Esophagus (tissue), 2 donors: ENCODE data around the gene ZNF814. TPM values are rescaled to one million over a fixed set of nuclear protein-coding genes. Genes with fewer than 3 reads are reported as not detected.
"Not testable (repeated sequence)": the region's sequence is repeated elsewhere in the genome, so short reads cannot be mapped to it uniquely, and the experiment has no call there.

Experiments used
- H3K27ac ChIP-seq, 2 donors: one replicate each; pipeline ENCODE4 v1.5.1; 2013; ENCODE audit warnings: low read depth in 2 of 2, mild to moderate bottlenecking in 2 of 2, inconsistent platforms in 1 of 2, low read length in 1 of 2, moderate library complexity in 1 of 2
- H3K27me3 ChIP-seq, 2 donors: one replicate each; pipeline ENCODE4 v1.6.1; 2013; ENCODE audit warnings: low read length in 2 of 2, control low read depth in 1 of 2, mild to moderate bottlenecking in 1 of 2; ENCODE audit not compliant: insufficient read depth in 2 of 2, control insufficient read depth in 1 of 2
- H3K36me3 ChIP-seq, 2 donors: one replicate each; pipeline ENCODE4 v1.6.1; 2013; ENCODE audit warnings: low read length in 1 of 2; ENCODE audit not compliant: control insufficient read depth in 2 of 2, insufficient read depth in 2 of 2
- H3K4me1 ChIP-seq, 2 donors: one replicate each; pipeline ENCODE4 v1.6.1; 2013; ENCODE audit warnings: low read length in 1 of 2; ENCODE audit not compliant: control insufficient read depth in 2 of 2, insufficient read depth in 2 of 2
- H3K4me3 ChIP-seq, 2 donors: one replicate each; pipeline ENCODE4 v1.5.1; 2013; ENCODE audit warnings: low read length in 2 of 2, mild to moderate bottlenecking in 2 of 2, low read depth in 1 of 2, moderate library complexity in 1 of 2
- H3K9me3 ChIP-seq, 2 donors: one replicate each; pipeline ENCODE4 v1.6.1; 2013; ENCODE audit warnings: mild to moderate bottlenecking in 2 of 2, low read depth in 1 of 2, low read length in 1 of 2, moderate library complexity in 1 of 2; ENCODE audit not compliant: control insufficient read depth in 2 of 2, insufficient read depth in 1 of 2
- WGBS, 2 donors: extraction: QIAGEN DNeasy Blood & Tissue Kit; methylation state at CpG; one replicate each; pipeline ENCODE4 v1.1.7; 2013; 5-methylcytosine and 5-hydroxymethylcytosine counted together
- polyA plus RNA-seq, 2 donors: library from polyadenylated mRNA; stranded (reverse); fragments of 200-250 nt; gene quantifications; one replicate each; pipeline ENCODE4 v1.2.3, GENCODE V29; 2013
- donor health status: healthy with polysubstance abuse.
- donor health status: Bipolar disorder and iron deficiency.

ZNF814 gene
- polyA plus RNA-seq, 2 donors = 3.5 to 6.0 TPM

DNA sequence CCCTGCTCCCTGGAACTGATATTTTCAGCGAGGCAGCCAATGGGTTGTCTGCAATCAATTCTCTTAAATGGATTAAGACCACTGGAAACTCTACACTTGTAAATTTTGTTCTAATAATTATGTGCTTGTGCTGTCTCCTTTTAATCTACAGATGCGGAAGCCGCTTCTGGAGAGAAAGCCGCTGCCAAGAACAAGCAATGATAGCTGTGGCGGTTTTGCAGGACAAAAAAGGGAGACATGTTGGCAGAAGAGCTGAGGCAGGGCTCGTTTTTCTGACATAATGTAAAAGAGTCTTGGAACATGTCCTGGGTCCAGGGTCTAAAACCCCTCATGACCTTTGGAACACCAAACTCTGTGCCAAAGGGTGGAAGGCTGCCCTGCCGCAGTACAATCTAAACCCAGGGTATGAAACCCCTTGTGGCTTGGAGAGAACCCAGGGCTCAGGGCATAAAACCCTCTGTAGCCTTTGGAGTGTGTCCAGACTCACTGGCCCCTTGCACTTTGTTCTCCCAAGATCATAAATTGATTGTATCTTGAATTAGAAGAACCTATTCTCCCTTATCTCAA, 14.9 kb upstream of the ZNF814 start:
- peaks cover 3% of the 10 kb centered on the region in 2 donors for H3K36me3 ChIP-seq
- WGBS, 2 donors = 59 to 68% methylated on average over 7 of the region's 7 CpGs
- no peak overlapping the region for H3K4me3 ChIP-seq
- H3K27ac ChIP-seq = no peak overlapping the region
- H3K4me1 ChIP-seq = no peaks in the 10 kb centered on the region
- H3K9me3 ChIP-seq = peaks cover 0 to 6% of the 10 kb centered on the region in 2 donors
- no peaks in the 10 kb centered on the region for H3K27me3 ChIP-seq

DNA sequence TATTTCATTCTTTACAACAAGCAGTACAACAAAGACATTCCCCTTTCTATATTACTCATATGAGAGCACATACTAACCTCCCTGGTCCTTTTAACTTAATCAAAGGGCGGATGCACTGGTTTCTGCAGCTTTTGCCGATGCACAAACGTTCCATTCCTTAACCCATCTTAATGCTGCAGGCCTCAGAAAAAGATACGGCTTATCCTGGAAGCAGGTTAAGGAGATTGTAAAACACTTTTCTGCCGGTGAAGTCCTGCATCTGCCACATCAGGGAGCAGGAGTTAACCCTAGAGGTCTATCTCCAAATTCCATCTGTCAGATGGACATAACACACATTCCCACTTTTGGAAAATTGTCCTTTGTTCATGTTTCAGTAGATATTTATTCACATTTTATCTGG, 11.5 kb upstream of the ZNF814 start:
- whole genome bisulfite sequencing, 2 donors = 77 to 84% methylated on average over 5 of the region's 5 CpGs

DNA sequence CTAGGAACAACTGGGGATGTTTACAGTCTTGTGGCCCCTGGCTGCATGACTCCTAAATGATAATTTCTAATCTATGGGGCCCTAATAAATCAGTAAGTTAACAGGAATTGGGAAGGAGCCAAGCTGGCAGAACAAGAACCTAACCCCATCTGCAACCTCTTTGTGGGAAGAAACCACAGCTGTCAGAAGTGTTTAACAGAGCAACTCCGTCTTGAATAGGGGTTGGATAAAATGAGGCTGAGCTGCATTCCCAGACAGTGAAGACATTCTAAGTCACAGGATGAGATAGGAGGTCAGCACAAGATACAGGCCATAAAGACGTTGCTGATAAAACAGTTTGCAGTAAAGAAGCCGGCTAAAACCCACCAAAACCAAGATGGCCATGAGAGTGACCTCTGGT, 1.9 kb upstream of the ZNF814 start:
- H3K4me3 ChIP-seq, H3K4me1 ChIP-seq, H3K36me3 ChIP-seq, H3K27ac ChIP-seq, H3K27me3 ChIP-seq: not testable (repeated sequence)
- H3K9me3 ChIP-seq = peaks cover 10 to 11% of the 10 kb centered on the region in 2 donors
- WGBS, 2 donors = 51 to 62% methylated on average over 3 of the region's 3 CpGs

More for the DNA sequence above, 11.5 kb upstream of the ZNF814 start:
- Histone ChIP-seq H3K27ac (no peak overlapping the region), H3K4me1 (no peaks in the 10 kb centered on the region), H3K36me3 (no peaks in the 10 kb centered on the region), H3K27me3 (no peaks in the 10 kb centered on the region), H3K4me3 (no peak overlapping the region), H3K9me3 (peaks cover 0 to 2% of the 10 kb centered on the region in 2 donors)

DNA sequence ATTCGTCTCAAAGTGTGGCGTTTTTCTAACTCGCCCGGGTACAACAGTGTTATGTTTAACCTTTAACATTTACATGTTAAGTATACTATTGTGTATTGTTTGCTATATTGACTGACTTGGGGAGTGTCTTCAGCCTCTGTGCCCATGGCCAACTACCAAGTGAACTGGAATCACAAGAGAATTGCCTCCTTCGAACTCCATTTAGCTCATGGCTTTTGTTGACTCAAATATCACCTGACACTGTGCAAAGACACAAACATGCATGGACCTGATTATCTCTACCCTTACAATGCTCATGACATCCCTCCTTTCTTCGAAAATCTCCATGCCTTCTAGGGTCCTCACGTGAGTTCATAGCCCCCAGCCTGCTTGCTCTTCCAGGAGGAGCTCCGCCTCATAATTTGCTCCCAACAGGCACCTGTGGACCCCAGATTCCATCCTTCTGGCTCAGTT, 704 bp downstream of the ZNF814 start:
- Histone ChIP-seq H3K9me3 (peaks cover 12 to 13% of the 10 kb centered on the region in 2 donors), H3K4me3 (peak overlapping the region; percentile 66), H3K36me3 (peaks cover 2 to 3% of the 10 kb centered on the region in 2 donors), H3K27ac (peak overlapping the region in 1 of 2 donors; percentile 77), H3K4me1 (peaks cover 4 to 5% of the 10 kb centered on the region in 2 donors), H3K27me3 (no peaks in the 10 kb centered on the region)
- WGBS, 2 donors = 7 to 12% methylated on average over 8 of the region's 8 CpGs

DNA sequence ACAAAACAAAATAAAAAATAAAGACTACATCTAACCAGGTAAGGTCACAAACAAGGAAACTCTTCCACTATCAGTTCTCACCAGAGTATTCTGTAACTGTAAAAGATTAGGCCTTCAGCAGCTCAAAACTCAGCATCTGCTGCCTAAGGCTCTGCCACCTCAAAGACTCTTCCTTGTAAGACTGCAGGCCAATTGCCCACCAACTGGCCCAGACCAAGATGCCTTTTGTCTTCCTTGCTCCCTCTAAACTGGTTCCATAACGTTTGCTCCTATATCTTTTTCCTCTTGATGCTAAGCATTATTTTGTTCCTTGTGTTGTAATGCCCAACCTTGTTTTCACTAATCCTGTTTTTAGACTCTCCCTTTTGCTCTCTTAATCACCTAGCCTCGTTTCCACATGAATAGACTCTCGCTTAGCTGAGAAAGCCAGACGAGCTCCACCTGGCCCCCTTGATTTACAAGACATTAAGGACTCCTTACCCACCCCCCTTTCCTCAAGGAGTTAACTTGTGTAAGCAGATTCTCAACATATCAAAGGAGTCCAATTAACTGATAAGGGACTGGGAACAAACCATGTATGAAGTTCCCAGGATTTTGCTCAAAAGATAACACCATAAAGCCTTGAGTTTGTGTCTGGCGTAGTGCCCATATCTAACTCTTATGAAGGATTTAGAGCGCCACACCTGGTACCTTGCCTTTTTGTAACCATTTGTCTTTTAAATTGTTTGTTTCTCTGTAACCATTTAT, 1.5 kb downstream of the ZNF814 start:
- H3K9me3 ChIP-seq = peaks cover 12 to 13% of the 10 kb centered on the region in 2 donors
- H3K27ac ChIP-seq = no peak overlapping the region
- WGBS, 2 donors = 26 to 28% methylated on average over 6 of the region's 6 CpGs
- peaks cover 4 to 5% of the 10 kb centered on the region in 2 donors for H3K4me1 ChIP-seq
- H3K4me3 ChIP-seq = peak overlapping the region in 1 of 2 donors; percentile 66
- H3K27me3 ChIP-seq = no peaks in the 10 kb centered on the region
- H3K36me3 ChIP-seq = peaks cover 2 to 3% of the 10 kb centered on the region in 2 donors

DNA sequence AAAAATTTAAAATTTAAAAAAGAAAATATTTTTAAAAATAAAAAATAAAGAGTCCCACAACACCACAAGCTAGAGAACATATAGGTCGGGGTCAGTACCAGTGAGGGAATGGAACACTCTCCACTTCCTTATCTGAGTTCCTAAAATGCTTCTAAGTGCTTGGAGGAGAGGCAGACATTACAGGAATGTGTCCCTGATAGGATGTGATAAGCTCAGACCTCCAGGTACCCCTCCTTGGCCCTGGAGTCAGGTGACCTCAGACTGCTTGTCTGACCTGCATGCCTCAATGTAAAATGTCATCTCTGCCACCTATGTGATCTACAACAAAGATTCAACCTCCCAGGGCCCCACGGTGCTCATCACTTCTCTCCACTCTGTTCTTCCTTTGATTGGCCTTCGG, 2.8 kb downstream of the ZNF814 start:
- 87 to 88% methylated on average over 3 of the region's 3 CpGs for WGBS, 2 donors
- Histone ChIP-seq H3K27ac (no peak overlapping the region), H3K9me3 (peaks cover 12 to 13% of the 10 kb centered on the region in 2 donors)

DNA sequence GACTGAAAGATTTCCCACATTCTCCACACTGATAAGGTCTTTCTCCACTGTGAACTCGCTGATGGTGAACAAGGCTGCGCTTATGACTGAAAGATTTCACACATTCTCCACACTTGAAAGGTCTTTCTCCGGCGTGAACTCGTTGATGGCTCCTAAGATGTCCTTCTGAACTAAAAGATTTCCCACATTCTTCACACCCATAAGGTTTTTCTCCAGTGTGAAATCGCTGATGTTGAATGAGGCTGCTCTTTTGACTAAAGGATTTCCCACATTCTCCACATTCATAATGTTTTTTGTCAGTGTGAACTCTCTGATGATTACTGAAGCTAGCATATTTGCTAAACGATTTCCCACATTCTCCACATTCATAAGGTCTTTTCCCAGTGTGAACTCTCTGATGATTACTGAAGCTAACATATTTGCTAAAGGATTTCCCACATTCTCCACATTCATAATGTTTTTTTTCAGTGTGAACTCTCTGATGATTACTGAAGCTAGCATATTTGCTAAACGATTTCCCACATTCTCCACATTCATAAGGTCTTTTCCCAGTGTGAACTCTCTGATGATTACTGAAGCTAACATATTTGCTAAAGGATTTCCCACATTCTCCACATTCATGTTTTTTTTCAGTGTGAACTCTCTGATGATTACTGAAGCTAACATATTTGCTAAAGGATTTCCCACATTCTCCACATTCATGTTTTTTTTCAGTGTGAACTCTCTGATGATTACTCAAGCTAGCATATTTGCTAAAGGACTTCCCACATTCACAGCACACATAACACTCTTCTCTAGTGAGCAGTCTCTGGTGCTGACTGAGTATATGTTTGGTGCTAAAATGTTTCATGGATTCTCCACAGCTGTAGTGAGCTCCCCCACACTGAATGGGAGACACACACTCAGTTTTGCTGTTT, 14.7 kb downstream of the ZNF814 start:
- not testable (repeated sequence) for H3K27me3 ChIP-seq, H3K4me3 ChIP-seq, H3K4me1 ChIP-seq, H3K27ac ChIP-seq, H3K36me3 ChIP-seq
- WGBS, 2 donors = 93 to 96% methylated on average over 8 of the region's 8 CpGs
- H3K9me3 ChIP-seq = peaks cover 22 to 26% of the 10 kb centered on the region in 2 donors

More for the DNA sequence above, 2.8 kb downstream of the ZNF814 start:
- H3K4me1 ChIP-seq = peaks cover 4 to 5% of the 10 kb centered on the region in 2 donors
- H3K4me3 ChIP-seq = no peak overlapping the region
- H3K27me3 ChIP-seq = no peaks in the 10 kb centered on the region
- peaks cover 2 to 3% of the 10 kb centered on the region in 2 donors for H3K36me3 ChIP-seq

DNA sequence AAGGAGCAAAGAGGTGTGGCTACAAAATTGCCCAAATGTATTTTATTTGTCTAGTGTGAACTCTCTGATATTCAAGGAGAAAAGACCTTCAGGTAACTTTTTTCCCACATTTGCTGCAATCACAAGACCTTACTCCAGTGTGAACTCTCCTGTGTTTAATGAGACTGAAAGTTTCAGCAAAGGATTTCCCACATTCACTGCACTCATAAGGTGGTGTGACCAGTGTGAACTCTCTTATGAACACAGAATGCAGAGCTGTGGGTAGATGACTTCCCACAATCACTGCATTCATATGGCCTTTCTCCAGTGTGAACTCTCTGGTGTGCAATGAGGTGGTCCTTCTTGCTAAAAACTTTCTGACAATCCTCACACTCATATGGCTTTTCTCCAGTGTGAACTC, 16.4 kb downstream of the ZNF814 start:
- H3K36me3 ChIP-seq = peaks cover 6 to 8% of the 10 kb centered on the region in 2 donors
- H3K9me3 ChIP-seq = peaks cover 25 to 32% of the 10 kb centered on the region in 2 donors
- H3K4me1 ChIP-seq = no peaks in the 10 kb centered on the region
- no peaks in the 10 kb centered on the region for H3K27me3 ChIP-seq
- H3K27ac ChIP-seq = no peak overlapping the region
- H3K4me3 ChIP-seq = no peak overlapping the region

DNA sequence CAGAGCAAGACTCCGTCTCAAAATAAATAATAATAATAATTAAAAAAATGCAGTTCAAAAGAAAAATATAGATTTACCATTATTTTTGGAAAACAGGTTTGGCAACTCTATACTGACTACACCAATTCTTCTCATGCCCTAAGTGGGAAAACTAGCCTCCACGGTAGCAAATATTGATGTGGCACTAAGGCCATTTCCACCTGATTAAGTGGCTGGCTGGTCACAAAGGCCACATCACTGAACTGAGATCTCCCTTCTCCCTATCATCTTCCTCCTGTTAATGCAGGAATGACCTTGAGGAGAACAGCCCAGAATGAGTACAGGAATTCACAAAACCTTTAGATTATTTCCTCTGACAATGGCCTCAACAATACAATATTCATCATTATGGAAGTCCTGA, 18.6 kb downstream of the ZNF814 start:
- Histone ChIP-seq H3K4me3 (no peak overlapping the region), H3K4me1 (no peaks in the 10 kb centered on the region), H3K27ac (no peak overlapping the region), H3K27me3 (no peaks in the 10 kb centered on the region), H3K36me3 (peaks cover 6 to 14% of the 10 kb centered on the region in 2 donors), H3K9me3 (peaks cover 25 to 39% of the 10 kb centered on the region in 2 donors)
- 79 to 95% methylated on average over 2 of the region's 2 CpGs for WGBS, 2 donors
